Natural killer cell (primary cell): ENCODE measurements around the gene TMEM171. TPM values are rescaled to one million over a fixed set of nuclear protein-coding genes. Genes with fewer than 3 reads are reported as not detected.

Source experiments
- ATAC-seq, 3 donors: fragments of 150-1000 bp in 2 of 3; fragments of 200-7000 bp in 1 of 3; cut with Tn5 transposase; 1 replicate in 1 of 3; 2 replicates in 2 of 3; pipeline ENCODE4 v1.10.0; 2021; ENCODE audit warnings: mild to moderate bottlenecking in 2 of 3, moderate library complexity in 2 of 3
- DNase-seq, 2 donors: peaks; one replicate each; pipeline versions ENCODE4 v3.0.0 to v3.0.0-alpha.2; 2013 to 2021; ENCODE audit warnings: mixed read lengths in 1 of 2
- H3K27ac ChIP-seq: one replicate; pipeline ENCODE4 v1.5.1; 2013; ENCODE audit warnings: mild to moderate bottlenecking, low read length
- H3K27me3 ChIP-seq: one replicate; pipeline ENCODE4 v1.6.1; 2013; ENCODE audit warnings: low read length; ENCODE audit not compliant: control insufficient read depth, insufficient read depth
- H3K36me3 ChIP-seq: one replicate; pipeline ENCODE4 v1.6.1; 2013; ENCODE audit warnings: low read length; ENCODE audit not compliant: control insufficient read depth, insufficient read depth
- H3K4me1 ChIP-seq: one replicate; pipeline ENCODE4 v1.6.1; 2013; ENCODE audit warnings: low read length; ENCODE audit not compliant: control insufficient read depth, insufficient read depth
- H3K4me3 ChIP-seq: one replicate; pipeline ENCODE4 v1.5.1; 2013; ENCODE audit warnings: low read length
- H3K9me3 ChIP-seq: one replicate; pipeline ENCODE4 v1.6.1; 2013; ENCODE audit warnings: low read length; ENCODE audit not compliant: control insufficient read depth, insufficient read depth
- H3K27ac Mint-ChIP-seq, 2 donors: one replicate each; pipeline ENCODE4 v1.8.0; 2022; ENCODE audit warnings: mild to moderate bottlenecking in 2 of 2, mixed read lengths in 2 of 2, moderate library complexity in 1 of 2
- H3K27me3 Mint-ChIP-seq, 2 donors: one replicate each; pipeline ENCODE4 v1.8.0; 2022; ENCODE audit warnings: low read depth in 2 of 2, mixed read lengths in 2 of 2
- H3K36me3 Mint-ChIP-seq: one replicate; pipeline ENCODE4 v1.8.0; 2022; ENCODE audit warnings: mixed read lengths
- H3K4me1 Mint-ChIP-seq, 2 donors: one replicate each; pipeline ENCODE4 v1.8.0; 2022; ENCODE audit warnings: mixed read lengths in 2 of 2
- H3K4me3 Mint-ChIP-seq: one replicate; pipeline ENCODE4 v1.8.0; 2022; ENCODE audit warnings: mild to moderate bottlenecking, moderate library complexity, mixed read lengths
- H3K9me3 Mint-ChIP-seq, 2 donors: one replicate each; pipeline ENCODE4 v1.8.0; 2022; ENCODE audit warnings: mixed read lengths in 2 of 2
- WGBS: methylation state at CpG from one replicate; pipeline ENCODE4 v1.1.7; 2013; ENCODE audit warnings: missing lambda C conversion rate; ENCODE audit not compliant: insufficient coverage; 5-methylcytosine and 5-hydroxymethylcytosine counted together
- intact Hi-C: fragments of 100-400 bp; cut with micrococcal nuclease; formaldehyde crosslinking; loops from one replicate; pipeline ENCODE4 v1.14.2; 2022
- total RNA-seq, 4 donors: library from RNA; stranded (reverse); fragments of 120-200 nt in 1 of 4; gene quantifications; one replicate each; pipeline versions ENCODE4 v1.2.3 to v1.2.4, GENCODE V29; 2013 to 2022
- TF ChIP-seq, protein P1 (sequence below): fragments of 200-600 bp; IDR thresholded peaks from one replicate; pipeline ENCODE4 v1.8.0; 2022; ENCODE audit warnings: antibody characterized with exemption

TMEM171 gene
- total RNA-seq, 3 donors from 2014 or later (not counting 1 experiment from before 2014, with no cell fraction given): 0.42 to 2.1 (median 0.88) TPM

GRCh38 chr5:73112359-73112758, 8.0 kb upstream of the TMEM171 start:
- no peak for DNase-seq
- peaks cover 38 to 59% of the 10 kb centered on the region in 2 donors for H3K27me3 Mint-ChIP-seq
- Histone ChIP-seq H3K9me3 (no peaks in the 10 kb centered on the region), H3K36me3 (no peaks in the 10 kb centered on the region), H3K27me3 (peaks cover 13% of the 10 kb centered on the region), H3K4me1 (no peaks in the 10 kb centered on the region), H3K27ac (no peak overlapping the region), H3K4me3 (no peak overlapping the region)
- TF ChIP-seq, protein P1, sequence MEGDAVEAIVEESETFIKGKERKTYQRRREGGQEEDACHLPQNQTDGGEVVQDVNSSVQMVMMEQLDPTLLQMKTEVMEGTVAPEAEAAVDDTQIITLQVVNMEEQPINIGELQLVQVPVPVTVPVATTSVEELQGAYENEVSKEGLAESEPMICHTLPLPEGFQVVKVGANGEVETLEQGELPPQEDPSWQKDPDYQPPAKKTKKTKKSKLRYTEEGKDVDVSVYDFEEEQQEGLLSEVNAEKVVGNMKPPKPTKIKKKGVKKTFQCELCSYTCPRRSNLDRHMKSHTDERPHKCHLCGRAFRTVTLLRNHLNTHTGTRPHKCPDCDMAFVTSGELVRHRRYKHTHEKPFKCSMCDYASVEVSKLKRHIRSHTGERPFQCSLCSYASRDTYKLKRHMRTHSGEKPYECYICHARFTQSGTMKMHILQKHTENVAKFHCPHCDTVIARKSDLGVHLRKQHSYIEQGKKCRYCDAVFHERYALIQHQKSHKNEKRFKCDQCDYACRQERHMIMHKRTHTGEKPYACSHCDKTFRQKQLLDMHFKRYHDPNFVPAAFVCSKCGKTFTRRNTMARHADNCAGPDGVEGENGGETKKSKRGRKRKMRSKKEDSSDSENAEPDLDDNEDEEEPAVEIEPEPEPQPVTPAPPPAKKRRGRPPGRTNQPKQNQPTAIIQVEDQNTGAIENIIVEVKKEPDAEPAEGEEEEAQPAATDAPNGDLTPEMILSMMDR: no peak
- no peak overlapping the region for H3K27ac Mint-ChIP-seq
- H3K9me3 Mint-ChIP-seq: no peaks in the 10 kb centered on the region
- intact Hi-C loops: no loop called here
- ATAC-seq: no peak
- H3K4me3 Mint-ChIP-seq: no peak overlapping the region
- no peaks in the 10 kb centered on the region for H3K36me3 Mint-ChIP-seq
- 64% methylated on average over 1 of the region's 1 CpG for WGBS
- H3K4me1 Mint-ChIP-seq: peaks cover 0 to 4% of the 10 kb centered on the region in 2 donors

DNA sequence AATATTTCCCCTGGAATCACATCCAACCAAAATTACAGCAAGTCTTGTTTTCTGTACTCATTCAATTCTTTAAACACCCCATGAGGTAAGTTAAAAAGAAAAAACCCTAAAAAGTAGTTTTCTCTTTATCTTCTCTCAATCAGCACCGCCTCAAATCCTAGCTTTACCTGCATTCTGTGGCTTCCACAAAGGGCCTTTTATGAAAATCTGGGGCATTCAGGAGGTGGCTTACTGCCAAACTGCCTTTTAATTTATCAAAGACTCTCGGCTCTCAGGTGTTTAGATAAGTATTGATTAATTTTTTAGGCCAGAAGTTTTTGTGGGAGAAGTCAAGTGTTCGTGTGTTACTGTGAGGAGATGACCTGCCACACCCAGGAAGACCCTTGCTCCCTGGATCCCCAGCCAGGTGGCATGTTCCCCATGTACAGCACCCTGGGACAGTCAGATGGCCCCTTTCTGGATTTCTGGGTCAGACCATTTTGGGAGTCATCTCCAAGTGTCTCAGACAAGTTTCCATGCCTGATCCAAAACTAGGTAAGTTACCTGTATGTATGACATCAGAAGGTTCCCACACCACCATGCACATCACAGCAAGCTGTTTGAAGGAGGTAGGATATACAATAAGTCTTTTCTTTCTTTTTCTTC, 6.2 kb upstream of the TMEM171 start:
- no peak overlapping the region for H3K4me3 Mint-ChIP-seq
- H3K4me1 ChIP-seq: no peaks in the 10 kb centered on the region
- TF ChIP-seq, protein P1: no peak
- peaks cover 35 to 56% of the 10 kb centered on the region in 2 donors for H3K27me3 Mint-ChIP-seq
- H3K9me3 ChIP-seq: no peaks in the 10 kb centered on the region
- no peak overlapping the region for H3K27ac ChIP-seq
- H3K27me3 ChIP-seq: peaks cover 13% of the 10 kb centered on the region
- H3K27ac Mint-ChIP-seq: no peak overlapping the region
- no peaks in the 10 kb centered on the region for H3K36me3 ChIP-seq
- ATAC-seq: no peak
- 84% methylated on average over 3 of the region's 3 CpGs for WGBS
- no peak overlapping the region for H3K4me3 ChIP-seq
- DNase-seq: no peak
- no peaks in the 10 kb centered on the region for H3K9me3 Mint-ChIP-seq
- intact Hi-C loops: no loop called here
- H3K36me3 Mint-ChIP-seq: no peaks in the 10 kb centered on the region
- H3K4me1 Mint-ChIP-seq: peaks cover 0 to 4% of the 10 kb centered on the region in 2 donors

- TF ChIP-seq, protein P1: no peak
- ATAC-seq (no peak), DNase-seq (no peak)
- Mint-ChIP-seq H3K36me3 (no peaks in the 10 kb centered on the region), H3K27me3 (peaks cover 33 to 48% of the 10 kb centered on the region in 2 donors), H3K4me1 (peaks cover 0 to 4% of the 10 kb centered on the region in 2 donors), H3K9me3 (no peaks in the 10 kb centered on the region), H3K4me3 (no peak overlapping the region), H3K27ac (no peak overlapping the region)
- 68% methylated on average over 3 of the region's 4 CpGs for WGBS
- Histone ChIP-seq H3K4me1 (peaks cover 6% of the 10 kb centered on the region), H3K9me3 (no peaks in the 10 kb centered on the region), H3K27me3 (peaks cover 14% of the 10 kb centered on the region), H3K4me3 (no peak overlapping the region), H3K36me3 (no peaks in the 10 kb centered on the region), H3K27ac (no peak overlapping the region)
- intact Hi-C loops: no loop called here
These were observed 4.8 kb upstream of the TMEM171 start for GRCh38 chr5:73115399-73116051.
